ENCODE results near the gene ZNF593OS. TPM values are rescaled to one million over a fixed set of nuclear protein-coding genes. Genes with fewer than 3 reads are reported as not detected.
A peak's percentile ranks its signal among the peaks of the same experiment; 100 is the strongest.

The ZNF593OS gene
- total RNA-seq, 1 donor from 2014 or later: not detected

DNA sequence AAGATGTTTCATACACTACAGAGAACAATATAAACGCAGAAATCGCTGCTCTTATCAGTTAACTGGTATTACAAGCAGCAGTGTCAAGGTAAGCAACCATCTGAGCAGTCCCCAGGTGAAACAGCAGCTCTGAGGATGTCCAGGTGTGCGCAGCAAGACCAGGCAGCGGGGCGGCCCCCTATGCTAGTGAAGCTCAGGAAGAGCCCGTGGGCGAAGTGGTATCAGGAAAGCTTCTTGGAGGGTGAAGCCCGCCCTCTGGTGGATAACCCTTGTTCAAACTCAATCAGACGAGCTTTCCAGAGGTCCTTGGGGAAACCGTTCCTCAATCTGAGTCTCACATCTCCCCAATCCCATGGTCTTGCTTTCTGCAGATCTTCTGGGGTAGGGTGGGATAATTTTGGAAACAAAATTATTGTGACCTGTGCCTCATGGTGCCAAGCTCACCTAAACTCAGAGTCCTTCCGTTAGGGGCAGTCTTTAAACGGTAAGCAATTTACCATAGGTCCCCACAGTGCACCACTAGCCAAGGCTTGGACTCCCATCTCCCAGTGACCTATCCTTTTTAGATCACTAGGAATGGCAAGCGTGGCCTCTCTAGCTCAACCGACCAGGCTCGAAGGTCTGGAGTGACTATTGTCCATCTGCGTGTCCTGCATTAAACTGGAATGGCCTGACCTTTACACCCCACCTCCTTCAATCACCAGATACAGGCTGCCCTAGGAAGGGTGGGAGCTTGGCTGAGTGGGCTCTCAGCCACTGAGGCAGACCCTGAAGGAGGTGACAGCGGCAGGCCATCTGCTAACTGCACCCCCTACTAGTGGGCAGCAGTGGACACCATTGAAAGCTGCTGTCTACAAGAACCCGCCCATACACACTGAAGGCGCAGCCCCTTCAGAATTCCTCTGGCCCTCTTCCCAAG is 26.3 kb downstream of the ZNF593OS start:
- no peaks in the 10 kb centered on the region for H3K36me3 Mint-ChIP-seq (ENCODE audit: low read depth)
- peaks cover 8% of the 10 kb centered on the region for H3K4me1 Mint-ChIP-seq (ENCODE audit: low read depth)
- H3K27ac Mint-ChIP-seq: no peak overlapping the region
- no peak overlapping the region for H3K4me3 Mint-ChIP-seq
- DNase-seq (ENCODE audit: low spot score): peak; percentile 66
- H3K27me3 Mint-ChIP-seq (ENCODE audit: insufficient read depth): peaks cover 24% of the 10 kb centered on the region
- no peaks in the 10 kb centered on the region for H3K9me3 Mint-ChIP-seq
- intact Hi-C loops (cut with micrococcal nuclease): loop anchor here (1.0 kb wide), 4 partner anchors 19 to 109 kb away; partner anchors contain the start of gene PDIK1L

DNA sequence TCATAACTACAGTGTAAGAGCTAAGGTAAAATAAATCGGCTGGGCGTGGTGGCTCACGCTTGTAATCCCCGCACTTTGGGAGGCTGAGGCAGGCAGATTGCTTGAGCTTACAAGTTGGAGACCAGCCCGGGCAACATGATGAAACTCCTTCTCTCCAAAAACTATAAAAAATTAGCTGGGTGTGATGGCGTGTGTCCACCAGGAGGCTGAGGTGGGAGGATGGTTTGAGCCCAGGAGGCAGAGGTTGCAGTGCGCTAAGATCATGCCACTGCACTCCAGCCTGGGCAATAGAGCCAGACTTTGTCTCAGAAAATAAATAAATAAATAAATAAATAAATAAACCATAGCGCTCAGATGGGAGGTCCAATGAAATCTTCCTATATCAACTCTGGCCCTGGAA is 29.5 kb downstream of the ZNF593OS start:
- no peaks in the 10 kb centered on the region for H3K9me3 Mint-ChIP-seq
- H3K27me3 Mint-ChIP-seq (ENCODE audit: insufficient read depth): peaks cover 8% of the 10 kb centered on the region
- peaks cover 14% of the 10 kb centered on the region for H3K4me1 Mint-ChIP-seq (ENCODE audit: low read depth)
- intact Hi-C loops (cut with micrococcal nuclease): no loop called here
- H3K4me3 Mint-ChIP-seq: no peak overlapping the region
- H3K27ac Mint-ChIP-seq: no peak overlapping the region
- no peak for DNase-seq (ENCODE audit: low spot score)
- no peaks in the 10 kb centered on the region for H3K36me3 Mint-ChIP-seq (ENCODE audit: low read depth)

- intact Hi-C loops (cut with micrococcal nuclease): no loop called here
- Mint-ChIP-seq H3K36me3 (ENCODE audit: low read depth) (no peaks in the 10 kb centered on the region), H3K27me3 (ENCODE audit: insufficient read depth) (peaks cover 3% of the 10 kb centered on the region), H3K4me1 (ENCODE audit: low read depth) (peaks cover 5% of the 10 kb centered on the region), H3K27ac (no peak overlapping the region), H3K4me3 (no peak overlapping the region), H3K9me3 (peaks cover 8% of the 10 kb centered on the region)
- no peak for DNase-seq (ENCODE audit: low spot score)
Measured at GRCh38 chr1:26138974-26139558, 32.6 kb downstream of the ZNF593OS start.

- peaks cover 8% of the 10 kb centered on the region for H3K9me3 Mint-ChIP-seq
- H3K27ac Mint-ChIP-seq: no peak overlapping the region
- no peaks in the 10 kb centered on the region for H3K36me3 Mint-ChIP-seq (ENCODE audit: low read depth)
- H3K4me3 Mint-ChIP-seq: no peak overlapping the region
- no peak for DNase-seq (ENCODE audit: low spot score)
- no peaks in the 10 kb centered on the region for H3K27me3 Mint-ChIP-seq (ENCODE audit: insufficient read depth)
- intact Hi-C loops (cut with micrococcal nuclease): no loop called here
- H3K4me1 Mint-ChIP-seq (ENCODE audit: low read depth): peaks cover 11% of the 10 kb centered on the region
Measured at GRCh38 chr1:26134466-26134865, 37.2 kb downstream of the ZNF593OS start.

DNA sequence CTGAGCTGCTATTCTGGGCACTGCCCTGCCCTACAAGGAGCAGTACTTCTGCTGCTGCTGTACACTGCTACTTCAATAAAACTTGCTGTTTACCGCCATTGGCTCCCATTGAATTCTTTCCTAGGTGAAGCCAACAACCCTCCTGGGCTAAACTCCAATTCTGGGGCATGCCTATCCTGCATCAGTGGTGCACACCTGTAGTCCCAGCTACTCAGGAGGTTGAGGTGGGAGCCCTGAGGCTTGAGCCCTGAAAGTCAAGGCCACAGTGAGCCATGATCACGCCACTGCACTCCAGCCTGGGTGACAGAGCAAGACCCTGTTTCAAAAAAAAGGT is 38.8 kb downstream of the ZNF593OS start:
- intact Hi-C loops (cut with micrococcal nuclease): no loop called here
- DNase-seq (ENCODE audit: low spot score): no peak
- H3K27me3 Mint-ChIP-seq (ENCODE audit: insufficient read depth): no peaks in the 10 kb centered on the region
- no peak overlapping the region for H3K27ac Mint-ChIP-seq
- H3K4me3 Mint-ChIP-seq: no peak overlapping the region
- no peaks in the 10 kb centered on the region for H3K36me3 Mint-ChIP-seq (ENCODE audit: low read depth)
- H3K9me3 Mint-ChIP-seq: peaks cover 8% of the 10 kb centered on the region
- peaks cover 16% of the 10 kb centered on the region for H3K4me1 Mint-ChIP-seq (ENCODE audit: low read depth)

DNA sequence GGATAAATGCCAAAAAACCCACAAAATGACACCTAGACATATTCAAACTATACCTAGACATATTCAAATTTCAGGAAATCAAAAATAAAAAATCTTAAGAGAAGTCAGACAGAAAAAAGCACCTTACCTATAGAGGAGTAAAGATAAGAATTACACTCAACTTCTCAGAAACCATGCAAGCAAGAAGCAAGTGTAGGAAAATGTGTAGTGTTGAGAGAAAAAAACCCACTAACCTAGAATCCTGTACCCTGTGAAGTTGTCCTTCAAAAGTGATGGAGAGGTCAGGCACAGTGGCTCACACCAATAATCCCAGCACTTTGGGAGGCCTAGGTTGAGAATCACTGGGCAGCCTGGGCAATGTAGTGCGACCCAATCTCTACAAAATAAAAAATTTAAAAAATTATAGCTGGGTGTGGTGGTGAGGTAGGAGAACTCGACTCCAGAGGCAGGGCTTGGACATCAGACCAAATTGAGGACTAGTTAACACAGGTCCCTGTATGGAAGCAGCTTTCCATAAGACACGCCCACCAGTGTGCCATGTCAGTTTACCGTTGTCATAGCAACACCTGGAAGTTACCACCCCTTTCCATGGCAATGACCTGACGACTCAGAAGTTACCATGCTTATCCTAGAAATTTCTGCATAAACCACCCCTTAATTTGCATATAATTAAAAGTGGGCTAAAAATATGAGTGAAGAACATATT is 39.4 kb downstream of the ZNF593OS start:
- no peaks in the 10 kb centered on the region for H3K36me3 Mint-ChIP-seq (ENCODE audit: low read depth)
- intact Hi-C loops (cut with micrococcal nuclease): no loop called here
- H3K27me3 Mint-ChIP-seq (ENCODE audit: insufficient read depth): no peaks in the 10 kb centered on the region
- H3K9me3 Mint-ChIP-seq: peaks cover 8% of the 10 kb centered on the region
- no peak overlapping the region for H3K27ac Mint-ChIP-seq
- peaks cover 22% of the 10 kb centered on the region for H3K4me1 Mint-ChIP-seq (ENCODE audit: low read depth)
- no peak for DNase-seq (ENCODE audit: low spot score)
- no peak overlapping the region for H3K4me3 Mint-ChIP-seq

DNA sequence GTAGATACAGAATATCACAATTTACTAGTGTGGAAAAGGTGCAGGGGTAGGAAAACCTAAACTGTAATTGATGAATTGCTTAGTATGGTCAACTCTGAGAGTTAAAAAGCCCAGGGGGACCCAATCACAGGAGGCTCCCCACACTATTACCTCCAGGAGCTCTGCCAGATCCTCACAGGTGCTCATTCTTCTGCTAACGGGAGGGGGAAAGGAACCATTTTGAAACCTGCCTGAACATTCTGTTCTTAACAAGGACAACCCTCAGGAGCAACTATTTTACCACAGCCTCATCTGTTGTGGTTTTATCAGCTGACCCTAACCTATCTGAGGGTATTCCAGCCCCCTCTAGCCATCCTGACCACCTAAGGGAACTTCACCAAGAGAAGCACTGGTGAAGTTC is 40.9 kb downstream of the ZNF593OS start:
- H3K4me1 Mint-ChIP-seq (ENCODE audit: low read depth): peaks cover 36% of the 10 kb centered on the region
- intact Hi-C loops (cut with micrococcal nuclease): no loop called here
- H3K9me3 Mint-ChIP-seq: peaks cover 8% of the 10 kb centered on the region

GRCh38 chr1:26129778-26130177 is 41.9 kb downstream of the ZNF593OS start:
- no peak for DNase-seq (ENCODE audit: low spot score)
- Mint-ChIP-seq H3K27me3 (ENCODE audit: insufficient read depth) (no peaks in the 10 kb centered on the region), H3K36me3 (ENCODE audit: low read depth) (no peaks in the 10 kb centered on the region), H3K4me1 (ENCODE audit: low read depth) (peaks cover 45% of the 10 kb centered on the region), H3K4me3 (no peak overlapping the region), H3K9me3 (no peaks in the 10 kb centered on the region), H3K27ac (no peak overlapping the region)
- intact Hi-C loops (cut with micrococcal nuclease): no loop called here

More for the DNA sequence above, 40.9 kb downstream of the ZNF593OS start:
- Mint-ChIP-seq H3K27me3 (ENCODE audit: insufficient read depth) (no peaks in the 10 kb centered on the region), H3K27ac (no peak overlapping the region), H3K36me3 (ENCODE audit: low read depth) (no peaks in the 10 kb centered on the region), H3K4me3 (no peak overlapping the region)
- no peak for DNase-seq (ENCODE audit: low spot score)

DNA sequence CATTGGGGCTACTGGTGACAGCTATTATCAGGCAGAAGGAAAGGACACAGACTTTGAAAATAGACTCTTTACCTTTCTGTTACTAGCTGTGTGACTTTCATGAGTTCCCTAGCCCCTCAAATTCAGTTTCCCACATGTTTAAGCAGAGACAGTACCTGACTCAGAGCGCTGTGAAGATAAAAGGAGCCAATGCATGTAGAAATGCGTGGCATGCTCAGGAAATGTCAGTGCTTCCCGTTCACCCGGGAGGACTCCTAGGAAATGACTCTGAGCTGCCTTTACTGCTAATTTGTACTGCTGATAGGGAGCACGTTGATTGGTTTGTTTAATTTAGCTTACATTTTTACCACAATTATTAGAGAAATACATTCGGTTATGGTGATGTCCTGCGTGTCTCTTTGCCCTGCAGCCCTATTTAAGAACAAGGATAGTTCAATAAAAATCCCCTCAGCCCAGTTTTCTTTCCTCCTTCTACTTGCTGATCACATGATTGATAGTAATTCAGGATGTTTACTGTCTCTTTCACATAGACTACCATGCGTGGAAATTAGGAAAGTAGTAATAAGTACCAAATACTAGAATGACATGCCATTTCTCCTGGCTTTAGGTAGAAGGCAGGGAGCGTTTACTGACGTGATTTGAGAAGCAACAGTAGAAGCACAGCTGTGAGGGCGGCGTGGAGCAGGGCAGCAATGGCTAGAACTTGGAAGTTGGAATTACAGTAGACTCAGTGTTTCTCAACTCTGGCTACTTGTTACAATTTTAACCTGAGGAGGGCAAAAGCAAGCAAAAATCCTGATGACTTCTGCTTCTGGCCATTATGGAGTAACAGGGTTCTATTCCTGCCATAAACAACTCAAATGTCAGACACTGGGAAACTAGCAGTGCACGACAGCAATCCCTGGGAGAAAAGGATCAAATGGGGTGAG is 44.1 kb downstream of the ZNF593OS start:
- intact Hi-C loops (cut with micrococcal nuclease): no loop called here
- peak overlapping the region; percentile 43 for H3K4me3 Mint-ChIP-seq
- H3K36me3 Mint-ChIP-seq (ENCODE audit: low read depth): peaks cover 4% of the 10 kb centered on the region
- H3K27ac Mint-ChIP-seq: no peak overlapping the region
- H3K9me3 Mint-ChIP-seq: no peaks in the 10 kb centered on the region
- H3K27me3 Mint-ChIP-seq (ENCODE audit: insufficient read depth): no peaks in the 10 kb centered on the region
- peaks cover 65% of the 10 kb centered on the region for H3K4me1 Mint-ChIP-seq (ENCODE audit: low read depth)
- no peak for DNase-seq (ENCODE audit: low spot score)

DNA sequence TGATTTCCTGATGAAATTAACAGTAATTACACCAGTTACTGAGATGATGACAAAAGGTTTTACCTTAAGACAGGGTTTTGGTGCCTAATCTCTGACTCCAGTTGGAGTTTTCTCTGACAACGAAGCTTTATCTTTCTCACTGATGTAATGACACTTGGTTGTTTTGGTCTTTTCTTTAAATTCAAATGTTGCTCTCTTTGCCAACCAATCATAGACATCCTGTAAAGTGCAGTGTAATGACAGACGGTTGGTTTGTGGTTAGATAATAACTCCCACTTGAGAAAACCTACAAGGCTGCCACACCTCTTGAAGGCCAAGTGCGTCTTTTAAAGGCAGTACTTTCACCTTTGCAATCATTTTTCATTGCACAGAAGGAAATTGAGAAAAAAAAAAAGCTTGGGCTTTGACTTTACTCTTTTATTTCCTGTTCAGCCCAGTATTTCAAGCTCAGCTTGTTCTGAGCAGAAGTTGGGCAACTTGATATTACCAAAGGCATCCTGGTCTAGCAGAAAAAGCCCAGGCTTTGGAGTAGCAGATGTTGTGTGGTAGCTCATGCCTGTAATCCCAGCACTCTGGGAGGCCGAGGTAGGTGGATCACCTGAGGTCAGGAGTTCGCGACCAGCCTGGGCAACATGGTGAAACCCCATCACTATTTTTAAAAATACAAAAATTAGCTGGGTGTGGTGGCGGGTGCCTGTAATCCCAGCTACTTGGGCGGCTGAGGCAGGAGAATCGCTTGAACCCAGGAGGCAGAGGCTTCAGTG is 45.1 kb downstream of the ZNF593OS start:
- intact Hi-C loops (cut with micrococcal nuclease): loop anchor here (1.0 kb wide), 2 partner anchors 15 to 19 kb away; partner anchors contain the start of gene PDIK1L
- H3K9me3 Mint-ChIP-seq: no peaks in the 10 kb centered on the region
- H3K4me3 Mint-ChIP-seq: peak overlapping the region; percentile 64
- no peaks in the 10 kb centered on the region for H3K27me3 Mint-ChIP-seq (ENCODE audit: insufficient read depth)
- peaks cover 62% of the 10 kb centered on the region for H3K4me1 Mint-ChIP-seq (ENCODE audit: low read depth)
- peak overlapping the region; percentile 89 for H3K27ac Mint-ChIP-seq
- DNase-seq (ENCODE audit: low spot score): peak; percentile 66
- peaks cover 6% of the 10 kb centered on the region for H3K36me3 Mint-ChIP-seq (ENCODE audit: low read depth)

- Mint-ChIP-seq H3K27ac (peak overlapping the region; percentile 89), H3K4me3 (peak overlapping the region; percentile 64), H3K9me3 (no peaks in the 10 kb centered on the region), H3K4me1 (ENCODE audit: low read depth) (peaks cover 62% of the 10 kb centered on the region), H3K27me3 (ENCODE audit: insufficient read depth) (no peaks in the 10 kb centered on the region), H3K36me3 (ENCODE audit: low read depth) (peaks cover 6% of the 10 kb centered on the region)
- DNase-seq (ENCODE audit: low spot score): no peak
- intact Hi-C loops (cut with micrococcal nuclease): loop anchor here (1.0 kb wide), 2 partner anchors 15 to 19 kb away; partner anchors contain the start of gene PDIK1L
Measured at GRCh38 chr1:26125946-26126320, 45.7 kb downstream of the ZNF593OS start.

DNA sequence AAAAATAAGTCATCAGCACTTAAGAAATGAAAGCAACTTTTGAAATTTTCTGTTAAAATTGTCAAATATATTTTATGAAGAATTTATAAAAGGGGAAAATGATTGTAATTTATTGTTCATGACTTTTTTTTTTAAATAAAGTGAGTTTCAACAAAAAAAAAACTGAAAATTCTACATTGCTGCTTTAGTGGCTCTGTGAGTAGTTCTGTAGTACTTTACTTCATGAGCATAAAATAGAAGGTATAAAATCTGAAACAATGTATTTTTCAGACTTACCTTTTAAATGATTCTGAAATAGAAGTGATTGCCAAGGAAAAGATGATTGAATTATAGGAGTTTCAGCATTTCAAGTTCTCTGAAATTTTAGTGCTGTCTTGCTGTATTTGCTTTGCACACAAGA is 46.2 kb downstream of the ZNF593OS start:
- DNase-seq (ENCODE audit: low spot score): no peak
- Mint-ChIP-seq H3K27me3 (ENCODE audit: insufficient read depth) (no peaks in the 10 kb centered on the region), H3K4me1 (ENCODE audit: low read depth) (peaks cover 63% of the 10 kb centered on the region), H3K9me3 (no peaks in the 10 kb centered on the region), H3K27ac (peak overlapping the region; percentile 29), H3K4me3 (no peak overlapping the region), H3K36me3 (ENCODE audit: low read depth) (peaks cover 7% of the 10 kb centered on the region)
- intact Hi-C loops (cut with micrococcal nuclease): no loop called here

Measured in activated T-helper 1 cell treated with anti-CD3 and anti-CD28 coated beads, Interleukin-12 subunit alpha, Interleukin-12 subunit beta, Interleukin-2, Interleukin-4 antibody, amounts not matched to agents 30 ng/mL and 10 ng/mL and 1 ng/mL, durations not matched to agents 14 hours and 24 hours and 36 hours (primary cell).